Measurements from ENCODE around the gene NDUFS1.
"Not testable (repeated sequence)": the region's sequence is repeated elsewhere in the genome, so short reads cannot be mapped to it uniquely, and the experiment has no call there.

The NDUFS1 gene

GRCh38 chr2:206159346-206160124, at the start of gene NDUFS1, which contains the start of gene EEF1B2:
Gene NDUFS1, minus strand, starts transcription at chr2:206159444. Its CDS starts 5,766 bp downstream, at chr2:206153678.
Gene EEF1B2, plus strand, starts transcription at chr2:206159895. Its CDS starts 85 bp downstream, at chr2:206159980.
- in situ Hi-C loops (cut with MboI; ENCODE audit: low sequenced_read_pairs): no loop called here

GRCh38 chr2:206208900-206209299, 49.7 kb upstream of the NDUFS1 start:
- in situ Hi-C loops (cut with MboI; ENCODE audit: low sequenced_read_pairs): no loop called here

- in situ Hi-C loops (cut with MboI; ENCODE audit: low sequenced_read_pairs): not testable (repeated sequence)
These were observed 48.1 kb upstream of the NDUFS1 start for GRCh38 chr2:206207316-206207715.

GRCh38 chr2:206204710-206205109, 45.5 kb upstream of the NDUFS1 start:
- in situ Hi-C loops (cut with MboI; ENCODE audit: low sequenced_read_pairs): no loop called here

GRCh38 chr2:206203331-206203730, 44.1 kb upstream of the NDUFS1 start:
- in situ Hi-C loops (cut with MboI; ENCODE audit: low sequenced_read_pairs): no loop called here

GRCh38 chr2:206202446-206202845, 43.2 kb upstream of the NDUFS1 start:
- in situ Hi-C loops (cut with MboI; ENCODE audit: low sequenced_read_pairs): no loop called here

- in situ Hi-C loops (cut with MboI; ENCODE audit: low sequenced_read_pairs): no loop called here
These were observed 42.0 kb upstream of the NDUFS1 start for GRCh38 chr2:206201075-206201848.

- in situ Hi-C loops (cut with MboI; ENCODE audit: low sequenced_read_pairs): no loop called here
These were observed 39.4 kb upstream of the NDUFS1 start for GRCh38 chr2:206198677-206199076.

- in situ Hi-C loops (cut with MboI; ENCODE audit: low sequenced_read_pairs): no loop called here
These were observed 34.6 kb upstream of the NDUFS1 start for GRCh38 chr2:206193671-206194357.

GRCh38 chr2:206192157-206192556, 32.9 kb upstream of the NDUFS1 start:
- in situ Hi-C loops (cut with MboI; ENCODE audit: low sequenced_read_pairs): no loop called here

GRCh38 chr2:206190689-206191088, 31.4 kb upstream of the NDUFS1 start:
- in situ Hi-C loops (cut with MboI; ENCODE audit: low sequenced_read_pairs): no loop called here

- in situ Hi-C loops (cut with MboI; ENCODE audit: low sequenced_read_pairs): no loop called here
These were observed 30.9 kb upstream of the NDUFS1 start for GRCh38 chr2:206190111-206190510.

GRCh38 chr2:206189691-206190090, 30.4 kb upstream of the NDUFS1 start:
- in situ Hi-C loops (cut with MboI; ENCODE audit: low sequenced_read_pairs): no loop called here

GRCh38 chr2:206181526-206181925, 22.3 kb upstream of the NDUFS1 start:
- in situ Hi-C loops (cut with MboI; ENCODE audit: low sequenced_read_pairs): not testable (repeated sequence)

- in situ Hi-C loops (cut with MboI; ENCODE audit: low sequenced_read_pairs): no loop called here
These were observed 17.7 kb upstream of the NDUFS1 start for GRCh38 chr2:206176901-206177300.

- in situ Hi-C loops (cut with MboI; ENCODE audit: low sequenced_read_pairs): no loop called here
These were observed 16.9 kb upstream of the NDUFS1 start for GRCh38 chr2:206176121-206176520.

GRCh38 chr2:206173147-206173546, 13.9 kb upstream of the NDUFS1 start:
- in situ Hi-C loops (cut with MboI; ENCODE audit: low sequenced_read_pairs): no loop called here

GRCh38 chr2:206171624-206172397, 12.6 kb upstream of the NDUFS1 start:
- in situ Hi-C loops (cut with MboI; ENCODE audit: low sequenced_read_pairs): not testable (repeated sequence)

GRCh38 chr2:206168230-206168629, 9.0 kb upstream of the NDUFS1 start:
- in situ Hi-C loops (cut with MboI; ENCODE audit: low sequenced_read_pairs): not testable (repeated sequence)

GRCh38 chr2:206164261-206164862, 5.1 kb upstream of the NDUFS1 start:
- in situ Hi-C loops (cut with MboI; ENCODE audit: low sequenced_read_pairs): no loop called here
